HL-60/S4 treated with retinoic acid at 250 ng/mL for 4 days and 3 days (cell line): ENCODE data around the gene FBXO21.
"Not testable (repeated sequence)": the region's sequence is repeated elsewhere in the genome, so short reads cannot be mapped to it uniquely, and the experiment has no call there.

Source experiments
- in situ Hi-C: fragments of 300-500 bp; cut with MboI; formaldehyde crosslinking; loops from 2 replicates; pipeline ENCODE4 v1.7.0; 2022; ENCODE audit warnings: low sequenced_read_pairs

Gene FBXO21

GRCh38 chr12:117190210-117190781 is at the start of gene FBXO21:
Gene FBXO21 (minus strand): TSS chr12:117190470. CDS start chr12:117190456, 14 bp downstream.
- in situ Hi-C loops, result no loop called here

- in situ Hi-C loops, result loop anchor here (25.0 kb wide), 1 partner anchor 601 kb away; no protein-coding TSS in a partner anchor
Observed at GRCh38 chr12:117236456-117237001, 46.3 kb upstream of the FBXO21 start.

- in situ Hi-C loops, result loop anchor here (25.0 kb wide), 1 partner anchor 602 kb away; no protein-coding TSS in a partner anchor
Observed at GRCh38 chr12:117235261-117235660, 45.0 kb upstream of the FBXO21 start.

GRCh38 chr12:117234441-117234840 is 44.2 kb upstream of the FBXO21 start:
- in situ Hi-C loops, result loop anchor here (25.0 kb wide), 1 partner anchor 603 kb away; no protein-coding TSS in a partner anchor

- in situ Hi-C loops, result loop anchor here (25.0 kb wide), 1 partner anchor 606 kb away; no protein-coding TSS in a partner anchor
Observed at GRCh38 chr12:117231750-117232149, 41.5 kb upstream of the FBXO21 start.

GRCh38 chr12:117228239-117228638 is 38.0 kb upstream of the FBXO21 start:
- in situ Hi-C loops, result loop anchor here (25.0 kb wide), 1 partner anchor 609 kb away; no protein-coding TSS in a partner anchor

- in situ Hi-C loops, result loop anchor here (25.0 kb wide), 1 partner anchor 610 kb away; no protein-coding TSS in a partner anchor
Observed at GRCh38 chr12:117227000-117227653, 36.9 kb upstream of the FBXO21 start.

GRCh38 chr12:117226505-117226904 is 36.2 kb upstream of the FBXO21 start:
- in situ Hi-C loops, result loop anchor here (25.0 kb wide), 1 partner anchor 611 kb away; no protein-coding TSS in a partner anchor

- in situ Hi-C loops, result loop anchor here (25.0 kb wide), 1 partner anchor 612 kb away; no protein-coding TSS in a partner anchor
Observed at GRCh38 chr12:117225179-117225578, 34.9 kb upstream of the FBXO21 start.

GRCh38 chr12:117220947-117221346 is 30.7 kb upstream of the FBXO21 start:
- in situ Hi-C loops, result not testable (repeated sequence)

GRCh38 chr12:117218149-117218548 is 27.9 kb upstream of the FBXO21 start:
- in situ Hi-C loops, result no loop called here

- in situ Hi-C loops, result no loop called here
Observed at GRCh38 chr12:117216686-117217085, 26.4 kb upstream of the FBXO21 start.

- in situ Hi-C loops, result no loop called here
Observed at GRCh38 chr12:117214797-117215196, 24.5 kb upstream of the FBXO21 start.

- in situ Hi-C loops, result no loop called here
Observed at GRCh38 chr12:117213295-117213808, 23.1 kb upstream of the FBXO21 start.

- in situ Hi-C loops, result no loop called here
Observed at GRCh38 chr12:117212563-117213190, 22.4 kb upstream of the FBXO21 start.

- in situ Hi-C loops, result no loop called here
Observed at GRCh38 chr12:117210266-117210918, 20.1 kb upstream of the FBXO21 start.

- in situ Hi-C loops, result no loop called here
Observed at GRCh38 chr12:117209626-117210025, 19.4 kb upstream of the FBXO21 start.

- in situ Hi-C loops, result no loop called here
Observed at GRCh38 chr12:117208811-117209455, 18.7 kb upstream of the FBXO21 start.

GRCh38 chr12:117208206-117208605 is 17.9 kb upstream of the FBXO21 start:
- in situ Hi-C loops, result no loop called here

GRCh38 chr12:117207675-117208074 is 17.4 kb upstream of the FBXO21 start:
- in situ Hi-C loops, result no loop called here
